Mononuclear cell (primary cell): ENCODE data around the gene AP1S1. TPM values are rescaled to one million over a fixed set of nuclear protein-coding genes. Genes with fewer than 3 reads are reported as not detected.
A peak's percentile ranks its signal among the peaks of the same experiment; 100 is the strongest.
"Not testable (repeated sequence)": the region's sequence is repeated elsewhere in the genome, so short reads cannot be mapped to it uniquely, and the experiment has no call there.

Experiments
- H3K27me3 ChIP-seq: 2 replicates; pipeline ENCODE4 v1.6.0; 2011; ENCODE audit warnings: low read length, control low read depth; ENCODE audit not compliant: insufficient read depth
- H3K4me1 ChIP-seq: 2 replicates; pipeline ENCODE4 v1.5.1; 2011; ENCODE audit warnings: mild to moderate bottlenecking, low read length, control low read depth; ENCODE audit not compliant: insufficient read depth
- H3K4me3 ChIP-seq: 2 replicates; pipeline ENCODE4 v1.5.1; 2011; ENCODE audit warnings: mild to moderate bottlenecking, low read length, moderate library complexity
- H3K9me3 ChIP-seq: 2 replicates; pipeline ENCODE4 v1.5.1; 2011; ENCODE audit warnings: low read depth, mild to moderate bottlenecking, control low read depth, low read length
- total RNA-seq: library from RNA; depleted of rRNA; stranded (reverse); fragments of >200 nt; gene quantifications from one replicate; pipeline ENCODE4 v1.2.3, GENCODE V29; 2012

Gene AP1S1
- 5.0 TPM for total RNA-seq

DNA sequence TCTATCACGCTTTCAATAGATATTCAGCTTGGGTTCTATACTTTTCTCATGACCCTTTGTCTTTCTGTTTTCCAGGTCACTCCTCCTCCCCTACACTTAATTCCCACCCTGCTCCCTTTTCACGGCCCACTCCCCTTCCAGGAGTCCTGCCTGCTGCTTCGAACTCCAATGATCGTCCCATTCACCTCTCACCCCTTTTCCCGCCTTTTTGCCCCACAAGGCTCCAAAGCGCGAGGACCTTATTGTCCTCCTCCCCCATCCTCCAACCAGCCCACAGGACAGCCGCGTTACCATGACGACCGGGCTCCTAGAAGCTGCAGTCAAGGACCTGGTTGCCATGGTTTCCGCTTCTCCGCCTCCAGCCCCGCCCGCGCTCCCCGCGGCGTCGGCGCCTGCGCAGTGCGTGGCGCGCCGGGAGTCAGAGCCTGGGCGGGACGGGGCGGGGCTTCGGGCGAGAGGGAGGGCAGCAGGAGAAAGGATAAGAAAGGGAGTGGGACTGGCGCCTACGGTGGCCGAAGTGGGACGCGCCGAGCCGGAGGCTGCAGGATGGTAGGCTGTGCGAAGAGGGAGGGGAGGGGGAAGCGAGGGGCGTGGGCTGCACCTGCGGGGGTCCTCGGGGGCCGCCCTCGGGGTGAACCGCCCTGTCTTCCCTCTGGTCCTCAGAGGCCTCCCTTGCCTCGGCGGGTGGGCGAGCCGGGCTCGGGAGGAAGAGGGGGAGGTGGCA lies at the start of gene AP1S1:
AP1S1 (plus strand) TSS at position 508 of the 724 bp plus-strand sequence; CDS start at position 547, 39 bp downstream.
- Histone ChIP-seq H3K27me3 (no peaks in the 10 kb centered on the region), H3K4me1 (peaks cover 14% of the 10 kb centered on the region), H3K4me3 (peak within 1 kb of the TSS; percentile 44), H3K9me3 (no peaks in the 10 kb centered on the region)

DNA sequence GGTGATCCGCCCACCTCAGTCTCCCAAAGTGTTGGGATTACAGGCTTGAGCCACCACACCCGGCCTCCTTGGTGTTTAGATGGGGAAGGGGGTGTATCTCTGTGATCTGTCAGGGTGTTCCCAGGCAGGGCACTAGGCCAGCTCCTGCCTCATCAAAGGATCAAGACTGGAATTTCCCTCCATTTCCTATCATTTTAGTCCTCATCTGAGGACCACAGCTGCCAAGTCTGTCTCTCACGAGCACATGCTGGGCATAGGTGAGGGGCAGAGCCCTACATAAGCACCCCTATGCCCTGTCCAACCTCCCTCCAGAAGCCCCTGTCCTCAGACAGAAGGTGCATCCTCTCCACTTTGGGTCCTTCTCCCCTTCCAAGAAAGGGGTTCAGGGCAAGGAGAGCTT lies 49.5 kb upstream of the AP1S1 start:
- peaks cover 9% of the 10 kb centered on the region for H3K27me3 ChIP-seq
- H3K4me3 ChIP-seq = no peak overlapping the region
- H3K9me3 ChIP-seq = no peaks in the 10 kb centered on the region
- peaks cover 21% of the 10 kb centered on the region for H3K4me1 ChIP-seq

DNA sequence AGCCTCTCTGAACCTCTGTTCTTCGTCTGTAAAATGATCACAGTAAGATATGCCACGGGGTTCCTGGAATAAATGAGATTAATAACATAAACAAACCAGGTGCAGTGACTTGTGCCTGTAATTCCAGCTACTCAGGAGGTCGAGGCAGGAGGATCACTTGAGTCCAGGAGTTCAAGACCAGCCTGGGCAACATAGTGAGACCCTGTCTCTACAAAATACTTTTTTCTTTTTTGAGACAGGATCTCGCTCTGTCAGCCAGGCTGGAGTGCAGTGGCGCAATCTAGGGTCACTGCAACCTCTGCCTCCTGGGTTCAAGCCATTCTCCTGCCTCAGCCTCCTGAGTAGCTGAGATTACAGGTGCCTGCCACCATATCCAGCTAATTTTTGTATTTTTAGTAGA lies 49.0 kb upstream of the AP1S1 start:
- peaks cover 17% of the 10 kb centered on the region for H3K4me1 ChIP-seq
- H3K27me3 ChIP-seq, H3K9me3 ChIP-seq, H3K4me3 ChIP-seq: not testable (repeated sequence)

DNA sequence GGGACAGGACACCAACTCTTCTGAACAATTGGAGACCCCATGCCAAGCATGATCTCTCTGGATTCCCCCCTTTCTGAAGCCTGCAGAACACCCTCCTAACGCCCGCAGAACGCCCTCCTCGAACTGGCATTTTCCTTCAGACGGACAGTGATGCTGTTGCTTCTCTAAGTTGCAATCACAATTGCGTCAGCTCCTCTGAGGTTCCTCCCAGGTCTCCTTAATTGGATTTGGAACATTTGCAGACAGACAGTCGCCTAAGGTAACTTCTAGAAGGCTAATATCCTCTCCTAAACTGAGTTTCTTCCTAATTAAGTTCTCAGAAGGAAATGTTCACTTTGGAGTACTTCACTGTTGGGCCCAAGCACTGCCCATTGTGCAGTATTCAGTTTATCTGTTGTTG lies 47.9 kb upstream of the AP1S1 start:
- Histone ChIP-seq H3K27me3 (peaks cover 4% of the 10 kb centered on the region), H3K4me3 (no peak overlapping the region), H3K9me3 (no peaks in the 10 kb centered on the region), H3K4me1 (peaks cover 14% of the 10 kb centered on the region)

DNA sequence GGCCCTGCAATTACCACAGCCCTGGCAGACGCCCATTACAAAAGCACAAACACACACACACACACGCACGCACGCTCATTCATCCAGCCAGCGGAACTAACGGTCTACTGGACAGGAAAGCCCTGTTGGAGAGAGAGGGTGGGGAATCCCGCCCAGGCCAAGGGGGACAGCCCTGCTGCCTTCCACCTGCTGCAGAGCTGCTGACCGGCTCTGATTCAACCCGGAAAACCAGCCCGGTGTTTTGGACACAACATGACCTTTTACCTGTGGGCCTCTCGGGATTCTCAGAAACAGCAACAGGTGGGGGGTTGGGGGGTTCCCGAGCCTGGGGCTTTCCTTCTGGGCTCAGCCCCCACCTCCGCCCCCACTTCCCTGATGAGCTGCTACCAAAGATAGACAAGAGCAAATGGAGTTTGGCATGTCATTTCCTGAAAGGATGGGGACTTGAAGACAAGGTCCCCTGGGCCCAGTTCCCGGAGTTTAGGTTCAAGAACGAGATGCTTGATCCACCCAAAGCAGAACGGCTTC lies 45.9 kb upstream of the AP1S1 start:
- Histone ChIP-seq H3K9me3 (no peaks in the 10 kb centered on the region), H3K4me1 (peaks cover 14% of the 10 kb centered on the region)

DNA sequence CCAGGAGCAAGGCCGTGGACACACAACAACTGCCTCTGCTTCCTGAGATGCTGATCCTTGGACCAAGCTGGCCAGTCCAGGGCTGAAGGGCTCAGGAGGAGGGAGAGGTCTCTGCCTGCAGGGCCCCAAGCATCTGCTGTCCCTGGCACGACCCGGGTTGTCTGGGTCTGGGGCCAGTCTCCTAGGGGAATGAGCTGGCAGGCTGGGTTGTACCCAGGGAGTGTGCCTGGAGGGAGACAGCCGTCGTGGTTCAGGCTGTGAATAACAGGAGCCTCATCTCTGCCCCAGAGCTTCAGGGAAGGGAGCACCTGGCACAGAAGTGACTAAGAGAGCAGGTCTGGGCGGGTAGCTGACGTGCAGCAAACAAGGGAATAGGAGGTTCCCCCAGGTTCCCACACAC lies 45.3 kb upstream of the AP1S1 start:
- Histone ChIP-seq H3K9me3 (no peaks in the 10 kb centered on the region), H3K4me3 (no peak overlapping the region), H3K27me3 (no peaks in the 10 kb centered on the region)

More for the DNA sequence above, 45.9 kb upstream of the AP1S1 start:
- no peaks in the 10 kb centered on the region for H3K27me3 ChIP-seq
- no peak overlapping the region for H3K4me3 ChIP-seq

DNA sequence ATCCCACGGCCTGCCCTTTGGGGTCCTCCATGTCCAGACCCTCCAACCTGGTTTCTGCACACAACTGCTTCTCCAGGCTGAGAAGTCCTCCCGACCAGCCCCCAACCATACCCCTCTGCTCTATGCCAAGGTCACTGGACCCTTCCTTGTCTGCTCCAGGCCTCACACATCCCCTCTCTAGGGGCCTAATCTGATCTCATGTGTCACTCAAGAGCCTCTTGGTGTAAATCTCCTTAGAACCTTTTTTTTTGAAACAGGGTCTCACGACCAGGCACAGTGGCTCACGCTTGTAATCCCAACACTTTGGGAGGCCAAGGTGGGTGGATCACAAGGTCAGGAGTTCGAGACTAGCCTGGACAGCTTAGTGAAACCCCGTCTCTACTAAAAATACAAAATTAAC lies 44.9 kb upstream of the AP1S1 start:
- no peaks in the 10 kb centered on the region for H3K9me3 ChIP-seq
- H3K4me3 ChIP-seq = no peak overlapping the region
- H3K27me3 ChIP-seq = no peaks in the 10 kb centered on the region
- H3K4me1 ChIP-seq = peaks cover 14% of the 10 kb centered on the region

More for the DNA sequence above, 45.3 kb upstream of the AP1S1 start:
- H3K4me1 ChIP-seq = peaks cover 14% of the 10 kb centered on the region

DNA sequence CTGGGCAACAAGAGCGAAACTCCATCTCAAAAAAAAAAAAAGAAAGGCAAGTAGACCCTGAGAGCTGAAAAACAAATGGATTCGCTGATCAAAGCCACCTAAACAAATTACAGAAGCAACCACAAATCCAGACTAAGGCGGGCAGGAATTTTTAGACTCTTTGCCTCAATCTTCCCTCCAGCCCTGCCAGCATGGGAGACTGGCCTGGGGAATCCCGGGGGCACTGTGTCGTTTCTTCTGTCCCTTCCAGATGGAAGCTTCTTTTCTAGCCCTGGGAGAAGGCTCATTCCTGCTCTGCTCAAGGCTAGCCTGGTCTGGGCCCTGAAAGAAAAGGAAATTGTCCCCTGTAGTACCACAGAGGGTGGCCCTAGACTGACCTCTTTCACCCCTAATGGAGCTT lies 43.0 kb upstream of the AP1S1 start:
- no peaks in the 10 kb centered on the region for H3K27me3 ChIP-seq

DNA sequence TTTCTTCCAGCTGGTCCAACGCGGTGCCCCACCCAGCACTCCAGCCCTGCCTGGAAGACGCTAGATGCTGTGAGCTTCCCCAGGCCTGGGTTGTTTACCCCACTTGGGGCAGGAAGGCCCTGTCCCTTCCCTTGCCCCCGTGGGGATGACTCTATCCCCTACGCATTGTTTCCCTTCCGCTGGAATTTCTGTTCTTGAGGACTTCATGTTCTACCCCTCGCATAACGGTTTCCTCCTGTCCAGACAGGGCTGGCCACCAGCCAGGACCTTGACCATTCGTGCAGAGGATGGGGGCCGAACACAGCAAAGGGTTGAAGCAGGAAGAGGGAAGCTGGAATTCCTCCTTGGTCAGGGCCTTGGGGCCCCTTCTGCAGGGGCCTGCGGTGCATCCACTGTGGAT lies 42.0 kb upstream of the AP1S1 start:
- H3K27me3 ChIP-seq = no peaks in the 10 kb centered on the region
- H3K4me1 ChIP-seq = peaks cover 11% of the 10 kb centered on the region
- no peaks in the 10 kb centered on the region for H3K9me3 ChIP-seq
- H3K4me3 ChIP-seq = no peak overlapping the region

More for the DNA sequence above, 43.0 kb upstream of the AP1S1 start:
- H3K4me3 ChIP-seq = no peak overlapping the region
- no peaks in the 10 kb centered on the region for H3K9me3 ChIP-seq
- H3K4me1 ChIP-seq = peaks cover 14% of the 10 kb centered on the region

DNA sequence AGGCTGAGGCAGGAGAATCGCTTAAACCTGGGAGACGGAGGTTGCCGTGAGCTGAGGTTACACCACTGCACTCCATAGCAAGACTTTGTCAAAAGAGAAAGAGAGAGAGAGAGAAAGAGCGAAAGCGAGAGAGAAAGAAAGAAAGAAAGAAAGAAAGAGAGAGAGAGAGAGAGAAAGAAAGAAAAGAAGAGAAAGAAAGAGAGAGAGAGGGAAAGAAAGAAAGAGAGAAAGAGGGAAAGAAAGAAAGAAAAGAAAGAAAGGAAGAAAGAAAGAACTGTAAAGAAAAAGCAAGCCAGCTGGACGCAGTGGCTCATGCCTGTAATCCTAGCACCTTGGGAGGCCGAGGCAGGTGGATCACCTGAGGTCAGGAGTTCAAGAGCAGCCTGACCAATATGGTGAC lies 41.1 kb upstream of the AP1S1 start:
- not testable (repeated sequence) for H3K9me3 ChIP-seq, H3K4me3 ChIP-seq, H3K27me3 ChIP-seq, H3K4me1 ChIP-seq

DNA sequence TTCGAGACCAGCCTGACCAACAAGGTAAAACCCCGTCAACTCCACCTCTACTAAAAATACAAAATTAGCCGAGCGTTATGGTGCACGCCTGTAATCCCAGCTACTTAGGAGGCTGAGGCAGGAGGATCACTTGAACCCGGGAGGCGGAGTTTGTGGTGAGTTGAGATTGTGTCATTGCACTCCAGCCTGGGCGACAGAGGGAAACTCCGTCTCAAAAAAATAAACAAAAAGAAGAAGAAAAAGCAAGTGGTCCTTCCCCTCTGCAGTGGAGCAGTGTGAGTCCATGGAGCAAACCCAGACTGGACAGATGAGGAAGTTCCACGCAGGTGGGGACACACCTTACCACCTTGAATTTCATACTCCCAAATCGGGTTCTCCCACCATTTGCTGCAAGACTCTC lies 40.4 kb upstream of the AP1S1 start:
- Histone ChIP-seq H3K27me3 (no peaks in the 10 kb centered on the region), H3K9me3 (no peaks in the 10 kb centered on the region), H3K4me3 (no peak overlapping the region)

DNA sequence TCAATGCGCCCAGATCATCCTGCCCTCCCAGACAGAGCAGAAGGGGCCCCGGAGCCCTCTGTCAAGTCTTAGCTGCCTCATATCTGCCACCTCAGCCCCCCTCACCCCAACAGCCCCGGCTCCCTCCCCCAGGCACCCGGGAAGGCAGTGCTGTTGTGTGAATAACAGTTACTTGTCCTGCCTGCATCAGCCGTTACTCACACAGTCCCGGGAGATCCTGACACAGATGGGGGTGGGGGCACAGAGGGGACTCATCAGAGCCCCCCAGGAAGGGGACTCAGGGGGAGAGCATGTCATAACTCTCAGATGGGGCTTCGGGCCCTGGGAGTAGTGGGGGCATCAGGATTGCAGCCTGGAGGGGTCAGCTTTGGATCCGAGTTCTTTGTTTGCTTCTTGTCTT lies 39.8 kb upstream of the AP1S1 start:
- Histone ChIP-seq H3K9me3 (no peaks in the 10 kb centered on the region), H3K4me3 (no peak overlapping the region), H3K4me1 (no peaks in the 10 kb centered on the region), H3K27me3 (no peaks in the 10 kb centered on the region)

More for the DNA sequence above, 40.4 kb upstream of the AP1S1 start:
- no peaks in the 10 kb centered on the region for H3K4me1 ChIP-seq

DNA sequence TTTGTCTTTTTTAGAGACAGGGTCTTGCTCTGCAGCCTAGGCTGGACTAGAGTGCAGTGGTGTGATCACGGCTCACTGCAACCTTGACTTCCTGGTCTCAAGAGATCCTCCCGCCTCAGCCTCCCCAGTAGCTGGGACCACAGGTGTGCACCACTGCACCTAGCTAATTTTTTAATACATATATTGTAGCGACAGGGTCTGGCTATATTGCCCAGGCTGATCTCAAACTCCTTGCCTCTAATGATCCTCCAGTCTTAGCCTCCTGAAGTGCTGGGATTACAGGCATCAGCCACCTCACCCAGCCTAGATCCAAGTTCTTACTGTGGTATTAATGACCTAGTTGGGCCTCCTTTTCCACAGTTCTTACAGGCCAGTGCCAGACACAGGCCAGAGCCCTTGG lies 39.1 kb upstream of the AP1S1 start:
- H3K27me3 ChIP-seq = no peaks in the 10 kb centered on the region
- H3K9me3 ChIP-seq = no peaks in the 10 kb centered on the region
- H3K4me1 ChIP-seq = no peaks in the 10 kb centered on the region
- no peak overlapping the region for H3K4me3 ChIP-seq

DNA sequence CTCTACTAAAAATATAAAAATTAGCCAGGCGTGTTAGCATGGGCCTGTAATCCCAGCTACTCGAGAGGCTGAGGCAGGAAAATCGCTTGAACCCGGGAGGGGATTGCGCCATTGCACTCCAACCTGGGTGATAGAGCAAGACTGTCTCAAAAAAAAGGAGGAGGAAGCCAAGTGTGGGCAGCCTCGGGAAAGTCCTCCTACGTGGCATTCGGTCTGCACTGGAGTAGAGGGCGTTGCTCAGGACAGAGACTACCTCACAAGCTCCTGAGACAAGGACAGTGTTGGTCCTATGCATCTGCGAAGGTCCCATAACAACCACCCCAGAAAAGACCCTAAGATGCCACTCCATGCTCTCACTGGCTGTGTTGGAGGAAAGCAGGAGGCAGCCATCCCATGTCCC lies 37.4 kb upstream of the AP1S1 start:
- Histone ChIP-seq H3K4me1 (peaks cover 2% of the 10 kb centered on the region), H3K4me3 (no peak overlapping the region), H3K27me3 (no peaks in the 10 kb centered on the region), H3K9me3 (no peaks in the 10 kb centered on the region)

DNA sequence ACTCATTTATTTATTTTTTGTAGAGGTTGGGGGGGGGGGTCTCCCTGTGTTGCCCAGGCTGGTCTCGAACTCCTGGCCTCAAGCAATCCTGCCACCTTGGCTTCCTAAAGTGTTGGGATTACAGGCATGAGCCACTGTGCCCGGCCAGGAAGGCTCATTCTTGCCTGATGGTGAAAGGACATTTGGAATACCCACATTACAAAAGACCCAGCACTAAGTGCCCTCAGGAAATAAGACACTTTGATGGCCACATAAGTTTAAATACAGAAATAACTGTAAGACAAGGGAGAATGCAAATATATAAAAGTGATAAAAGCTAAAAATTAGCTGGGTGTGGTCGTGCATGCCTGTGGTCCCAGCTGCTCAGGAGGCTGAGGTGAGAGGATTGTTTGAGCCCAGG lies 35.4 kb upstream of the AP1S1 start:
- H3K4me1 ChIP-seq = peaks cover 9% of the 10 kb centered on the region
- no peaks in the 10 kb centered on the region for H3K9me3 ChIP-seq
- H3K4me3 ChIP-seq = no peak overlapping the region
- H3K27me3 ChIP-seq = no peaks in the 10 kb centered on the region

DNA sequence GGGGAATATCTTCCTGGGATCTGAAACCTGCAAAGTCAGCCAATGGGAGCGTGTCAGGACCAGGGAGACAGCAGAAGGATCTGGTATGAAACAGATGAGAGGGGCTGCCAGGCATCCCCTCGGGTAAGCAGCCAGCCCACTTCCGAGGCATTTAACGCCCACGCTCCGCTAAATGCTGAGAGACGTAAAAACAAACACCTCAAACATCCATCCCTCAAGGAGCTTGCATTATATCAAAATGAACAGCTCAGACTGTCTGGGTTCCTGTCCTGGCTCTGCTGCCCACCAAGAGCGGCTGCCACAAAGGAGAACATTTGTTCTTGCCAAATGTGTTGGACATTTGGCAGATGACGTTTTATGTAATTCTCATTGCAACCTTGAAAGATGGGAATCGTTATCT lies 34.4 kb upstream of the AP1S1 start:
- Histone ChIP-seq H3K9me3 (no peaks in the 10 kb centered on the region), H3K4me1 (peaks cover 17% of the 10 kb centered on the region), H3K4me3 (no peak overlapping the region), H3K27me3 (no peaks in the 10 kb centered on the region)
